Measurements from ENCODE around the gene GLYAT.
"Not testable (repeated sequence)": the region's sequence is repeated elsewhere in the genome, so short reads cannot be mapped to it uniquely, and the experiment has no call there.

The GLYAT gene

DNA sequence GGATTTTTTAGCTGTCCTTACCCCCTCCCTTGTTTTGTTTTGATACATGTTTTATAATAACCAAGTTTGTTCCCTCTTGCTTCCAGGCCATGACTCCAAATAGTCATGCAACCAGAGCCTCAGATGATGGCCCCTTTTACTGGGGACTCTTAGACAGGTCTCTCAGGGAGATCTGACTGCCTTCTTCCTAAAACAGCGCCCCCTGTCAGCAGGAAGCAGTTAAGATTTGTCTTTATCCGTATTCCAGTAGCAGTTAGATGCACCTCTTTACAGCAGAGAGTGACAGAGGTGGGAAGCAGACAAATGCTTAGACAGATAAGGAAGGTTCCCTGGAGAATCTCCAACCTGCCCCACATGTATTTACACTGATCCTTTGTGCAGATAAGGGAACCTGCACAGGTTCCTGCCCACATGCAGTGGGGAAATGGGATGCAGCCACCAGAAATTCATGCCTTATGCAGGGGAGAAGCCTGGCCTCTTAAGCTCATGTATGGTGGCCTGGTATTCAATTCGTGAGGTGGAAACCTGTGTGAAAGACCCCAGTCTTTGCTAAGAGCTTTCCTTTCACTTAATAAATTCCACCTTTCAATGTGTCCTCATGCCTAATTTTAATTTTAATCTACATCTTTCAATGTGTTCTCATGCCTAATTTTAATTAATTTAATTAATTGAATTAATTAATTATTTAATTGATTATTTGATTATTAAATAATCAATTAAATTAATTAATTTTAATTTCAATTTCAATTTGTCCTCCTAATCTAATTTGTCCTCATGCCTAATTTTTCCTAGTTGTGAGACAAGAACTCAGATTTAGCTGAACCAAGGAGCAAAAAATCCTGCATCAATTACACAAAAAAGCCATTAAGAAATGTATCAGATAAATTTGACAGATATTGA, 11.5 kb upstream of the GLYAT start:
- DNase-seq: no peak

DNA sequence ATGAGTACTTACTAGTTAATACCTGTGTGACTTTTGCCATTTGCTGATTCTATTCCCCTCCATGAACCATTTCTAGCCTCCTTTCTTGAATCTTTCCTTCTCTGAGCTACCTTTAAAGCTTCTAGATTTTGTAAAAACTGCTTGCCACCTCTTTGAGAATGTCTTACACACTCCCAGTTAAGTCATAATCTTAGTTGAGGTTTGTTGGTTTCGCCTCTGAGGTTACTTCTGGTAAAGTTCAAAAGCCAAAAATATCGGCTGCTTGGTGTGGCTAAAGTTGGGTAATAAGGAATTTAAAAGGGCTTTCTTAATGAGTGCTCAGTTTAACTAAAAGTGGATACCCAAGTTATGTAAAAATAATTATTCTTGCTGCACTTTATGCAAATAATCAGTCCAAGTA, 10.4 kb upstream of the GLYAT start:
- no peak for DNase-seq

DNA sequence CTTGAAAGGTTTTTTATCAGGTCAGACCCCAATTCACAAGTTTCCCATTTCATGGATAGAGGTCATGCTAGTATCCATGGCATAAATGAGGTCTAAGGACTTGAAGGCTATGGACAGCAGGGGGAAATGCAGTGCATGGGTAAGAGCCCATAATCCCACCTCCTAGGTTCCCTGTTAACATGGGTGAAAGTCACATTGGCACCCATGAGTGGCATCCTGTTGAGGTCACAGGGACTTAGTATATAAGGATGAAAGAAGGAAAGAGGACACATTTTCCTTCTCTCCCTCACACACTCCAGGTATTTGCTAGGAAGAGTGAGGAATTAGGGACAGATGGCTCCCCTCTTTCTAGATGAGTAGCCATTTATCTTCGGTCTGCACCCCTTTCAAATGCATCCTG, 9.4 kb upstream of the GLYAT start:
- DNase-seq: no peak

DNA sequence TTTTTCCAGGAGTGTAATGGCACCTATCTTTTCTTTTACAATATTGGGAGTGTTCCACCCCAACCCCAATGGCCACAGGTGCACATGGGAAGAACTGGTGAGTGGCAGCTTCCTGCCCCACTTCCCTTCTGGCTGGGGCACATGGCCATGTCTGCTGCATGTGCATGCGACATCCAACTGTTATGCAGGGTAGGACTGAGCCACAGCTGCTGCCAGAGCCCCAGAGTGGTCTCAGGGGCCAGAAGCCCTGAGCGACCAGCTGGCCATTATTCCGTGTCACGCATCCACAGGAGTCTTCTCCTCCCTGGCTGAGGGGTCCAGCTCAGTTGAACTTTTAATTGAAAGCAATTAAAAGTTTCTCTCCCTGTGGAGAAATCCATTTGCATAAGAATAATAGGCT, 8.7 kb upstream of the GLYAT start:
- DNase-seq: no peak

DNA sequence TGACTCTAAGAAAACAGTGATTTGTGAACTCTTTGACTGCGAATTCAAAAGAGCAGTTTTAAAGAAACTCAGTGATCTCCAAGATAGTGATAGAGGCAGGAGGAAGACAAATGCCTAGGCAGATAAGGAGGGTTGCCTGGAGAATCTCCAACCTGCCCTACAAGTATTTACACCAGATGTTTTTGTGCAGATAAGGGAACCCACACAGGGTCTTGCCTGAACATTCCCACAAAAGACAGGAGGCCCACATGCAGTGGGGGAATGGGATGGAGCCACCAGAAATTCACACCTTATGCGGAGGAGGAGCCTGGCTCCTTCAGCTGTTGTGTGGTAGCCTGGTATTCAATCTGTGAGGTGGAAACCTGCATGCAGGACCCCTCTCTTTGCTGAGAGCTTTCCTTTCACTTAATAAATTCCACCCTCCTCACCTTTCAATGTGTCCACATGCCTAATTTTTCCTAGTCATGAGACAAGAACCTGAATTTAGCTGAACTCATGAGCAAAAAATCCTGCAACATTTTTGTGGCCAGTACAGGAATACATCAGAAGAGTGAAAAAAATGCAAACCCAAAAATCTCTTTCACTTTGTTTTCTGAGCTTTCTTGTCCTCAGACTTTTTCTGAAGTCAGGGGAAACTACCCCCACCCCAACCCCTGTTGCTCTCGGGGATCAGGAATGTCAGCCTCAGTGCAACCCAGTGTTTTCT, 8.1 kb upstream of the GLYAT start:
- no peak for DNase-seq

DNA sequence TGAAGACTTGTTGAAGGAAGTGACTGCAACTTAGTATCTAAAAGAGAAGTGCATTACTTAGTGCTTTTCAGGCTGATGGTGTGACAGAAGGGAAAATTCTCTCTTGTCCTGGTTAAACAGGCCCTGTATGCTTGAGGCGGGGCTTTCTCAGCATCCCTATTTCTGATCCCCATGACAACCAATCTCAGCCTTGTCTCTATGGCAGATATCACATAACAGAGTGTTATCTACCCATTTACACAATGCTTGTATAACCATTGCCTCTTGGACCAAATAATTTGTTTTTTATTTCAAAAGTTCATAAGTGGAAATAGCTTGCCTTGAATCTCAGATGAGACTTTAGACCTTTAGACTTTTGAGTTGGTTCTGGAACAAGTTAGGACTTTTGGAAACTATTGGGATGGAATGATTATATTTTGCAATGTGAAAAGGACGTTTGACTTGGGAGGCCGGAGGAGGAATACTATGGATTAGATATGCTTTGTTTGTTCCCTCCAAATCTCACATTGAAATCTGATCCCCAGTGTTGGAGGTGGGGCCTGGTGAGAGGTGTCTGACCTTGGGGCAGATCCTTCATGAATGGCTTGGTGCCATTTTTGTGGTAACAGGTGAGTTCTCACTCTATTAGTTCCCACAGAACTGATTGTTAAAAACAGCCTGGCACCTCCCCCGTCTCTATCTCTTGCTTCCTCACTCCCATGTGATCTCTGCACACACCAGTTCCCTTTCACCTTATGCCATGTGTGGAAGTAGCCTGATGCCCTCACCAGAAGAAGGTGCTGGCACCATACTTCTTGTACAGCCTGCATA, 3.1 kb upstream of the GLYAT start:
- no peak for DNase-seq

DNA sequence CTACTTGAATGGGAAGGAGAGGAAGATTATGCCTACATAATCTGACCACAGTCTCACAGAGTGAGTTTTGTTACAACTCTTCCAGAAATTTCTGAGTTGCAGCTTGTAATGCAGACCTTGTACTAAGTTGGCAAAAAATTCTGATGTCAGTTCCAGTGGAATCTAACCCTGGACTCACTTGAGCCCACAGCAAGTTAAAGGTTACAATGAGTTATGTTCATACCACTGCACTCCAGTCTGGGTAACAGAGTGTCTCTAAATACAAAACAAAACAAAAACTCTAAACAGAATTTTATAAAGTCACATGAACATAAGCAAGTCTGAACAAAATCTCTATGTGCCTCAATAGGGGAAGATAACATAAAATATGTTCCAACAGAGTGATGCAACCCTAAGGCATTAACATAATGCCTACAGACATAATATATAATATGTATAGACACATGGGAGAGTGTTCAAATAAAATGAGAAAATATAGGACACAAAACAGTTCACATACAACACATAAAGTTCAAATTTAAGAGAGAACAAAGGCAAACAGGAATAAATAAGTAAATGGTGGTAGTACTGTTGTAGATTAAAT, 1.1 kb downstream of the GLYAT start:
- no peak for DNase-seq

DNA sequence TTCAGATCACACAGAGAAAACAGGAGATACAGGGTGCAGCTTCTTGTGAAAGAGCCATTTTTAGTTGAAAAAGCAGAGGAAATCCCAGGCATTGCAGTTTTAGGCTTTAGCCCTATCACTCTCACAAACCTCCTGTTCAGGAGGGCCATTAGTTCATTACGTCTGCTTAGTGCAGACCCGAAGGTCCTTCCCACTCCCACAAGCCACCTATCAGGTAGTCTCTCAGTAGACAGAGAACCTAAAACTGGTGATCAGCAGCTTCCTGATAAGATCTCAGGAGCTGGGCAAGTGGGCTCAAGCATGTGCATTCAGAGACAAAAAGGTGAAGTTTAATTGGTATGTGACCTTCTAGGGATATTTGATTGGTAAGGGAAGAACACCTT, 4.3 kb downstream of the GLYAT start:
- DNase-seq: no peak

DNA sequence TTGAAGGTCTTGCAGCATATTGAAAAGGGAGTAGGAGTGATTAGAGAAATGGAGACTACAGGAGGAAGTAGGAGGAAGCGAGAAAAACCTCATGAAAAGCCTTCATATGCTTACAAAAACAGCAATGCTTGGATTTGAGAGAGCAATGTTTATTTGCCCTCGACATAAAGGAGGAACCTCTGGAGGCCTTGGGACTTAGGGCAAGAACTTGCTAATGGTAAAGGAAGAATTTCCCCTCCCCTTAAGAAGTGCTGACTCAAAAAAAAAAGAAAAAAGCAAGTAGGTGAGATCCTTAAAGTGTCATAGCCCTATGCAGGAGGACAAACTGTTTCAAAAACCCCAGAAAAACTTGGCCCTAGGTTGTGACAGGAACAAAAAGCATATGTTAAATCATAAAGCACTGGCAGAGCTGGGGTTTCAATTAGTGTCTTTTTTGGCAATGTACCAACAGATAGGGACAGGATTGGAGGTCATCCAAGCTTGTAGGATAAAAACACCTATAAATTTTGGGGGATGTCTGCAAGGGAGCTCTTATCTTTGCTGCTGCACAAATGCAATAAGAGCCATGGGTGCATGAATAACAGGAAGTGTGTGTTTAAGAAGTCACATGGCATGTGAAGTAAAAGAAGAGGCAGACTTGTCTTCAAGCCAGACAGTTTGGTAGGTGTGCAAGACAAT, 4.9 kb downstream of the GLYAT start:
- DNase-seq: peak in 1 of 2 donors; percentile 51

DNA sequence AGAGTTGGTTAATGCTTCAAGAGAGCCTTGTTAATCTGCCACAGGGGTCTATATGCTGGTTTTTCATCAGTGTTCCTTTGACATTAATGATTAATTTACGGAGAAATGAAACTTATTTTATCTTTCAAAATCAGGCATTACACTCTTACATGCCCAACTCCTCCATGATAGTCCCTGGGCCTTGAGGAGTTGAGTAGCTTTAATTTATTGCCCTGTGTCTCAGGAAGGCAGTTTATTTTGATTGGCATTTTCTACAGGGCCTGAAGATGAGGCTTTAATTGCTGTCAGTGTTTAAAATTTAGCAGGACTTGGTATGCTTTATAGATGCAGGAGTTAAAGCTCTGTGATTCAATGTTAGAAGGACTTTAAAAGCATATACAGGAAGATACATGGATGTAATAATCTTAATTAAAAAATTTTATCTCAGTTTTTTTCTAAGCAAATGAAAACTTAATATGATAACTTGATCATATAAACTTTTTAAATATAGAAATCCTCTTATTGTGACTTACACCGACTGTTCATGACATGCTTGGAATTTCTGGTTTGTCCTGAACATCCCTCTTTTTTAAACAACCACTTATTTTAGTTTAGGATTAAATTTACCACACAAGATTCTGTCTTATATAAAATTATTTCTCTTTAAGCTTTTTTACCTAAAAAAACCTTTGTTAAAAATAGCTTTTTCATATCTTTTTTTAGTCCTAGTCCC, 12.2 kb downstream of the GLYAT start:
- DNase-seq: no peak

DNA sequence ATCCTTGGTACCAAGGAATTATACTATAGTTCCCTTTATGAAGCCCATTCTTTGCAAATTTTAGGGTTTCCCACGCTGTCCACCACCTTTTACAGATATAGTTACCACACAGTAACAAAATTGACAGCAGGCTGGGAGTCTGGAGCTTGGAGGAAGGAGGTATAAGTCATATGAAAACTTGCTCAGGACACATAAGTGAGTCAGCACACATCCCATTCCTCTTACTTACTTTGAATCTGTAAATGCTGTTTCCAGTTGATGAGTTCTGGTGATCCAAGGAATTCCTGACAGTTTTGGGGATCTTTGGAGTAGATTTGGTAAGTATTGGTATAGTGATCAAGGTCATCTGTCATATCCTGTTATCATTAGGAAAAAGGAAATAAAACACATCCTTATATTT, 19.2 kb downstream of the GLYAT start:
- DNase-seq: no peak

DNA sequence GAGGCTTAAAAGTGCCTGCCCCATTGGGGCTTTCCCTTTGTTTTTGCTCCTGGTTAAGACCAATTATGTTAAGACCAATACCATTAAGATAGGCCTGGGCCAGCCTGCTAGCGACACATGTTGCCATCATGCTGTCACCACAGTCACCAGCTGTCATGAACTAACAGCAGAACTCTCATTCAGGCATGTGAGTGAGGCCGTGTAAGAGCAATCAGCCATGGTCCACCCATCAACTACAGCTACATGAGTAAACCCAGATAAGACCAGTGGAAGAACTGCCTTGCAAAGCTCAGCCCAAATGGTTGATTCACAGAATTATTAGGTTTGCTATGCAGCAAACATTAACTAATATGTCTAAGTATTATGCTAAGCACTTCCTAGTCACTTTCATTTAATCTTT, 19.9 kb downstream of the GLYAT start:
- no peak for DNase-seq

DNA sequence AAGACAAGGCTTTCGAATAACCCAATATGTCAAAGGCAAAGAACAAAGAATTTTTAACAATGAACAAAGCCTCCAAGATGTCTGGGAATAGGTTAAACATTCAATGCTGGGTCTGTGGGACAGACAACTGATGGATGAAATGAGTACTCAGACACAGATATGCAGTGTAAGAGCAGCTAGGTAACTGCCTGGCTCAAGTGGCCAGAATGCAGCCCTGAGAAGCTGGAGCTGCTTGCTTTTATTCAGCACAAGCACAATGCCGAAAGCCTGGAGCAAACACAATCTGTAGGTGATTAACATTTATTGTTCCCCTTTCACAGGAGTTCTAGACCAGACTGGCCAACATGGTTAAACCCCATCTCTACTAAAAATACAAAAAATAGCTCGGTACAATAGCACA, 24.0 kb downstream of the GLYAT start:
- no peak for DNase-seq

DNA sequence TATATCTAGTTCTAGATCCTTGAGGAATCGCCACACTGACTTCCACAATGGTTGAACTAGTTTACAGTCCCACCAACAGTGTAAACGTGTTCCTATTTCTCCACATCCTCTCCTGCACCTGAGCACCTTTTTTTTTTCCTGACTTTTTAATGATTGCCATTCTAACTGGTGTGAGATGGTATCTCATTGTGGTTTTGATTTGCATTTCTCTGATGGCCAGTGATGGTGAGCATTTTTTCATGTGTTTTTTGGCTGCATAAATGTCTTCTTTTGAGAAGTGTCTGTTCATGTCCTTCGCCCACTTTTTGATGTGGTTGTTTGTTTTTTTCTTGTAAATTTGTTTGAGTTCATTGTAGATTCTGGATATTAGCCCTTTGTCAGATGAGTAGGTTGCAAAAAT, 34.9 kb downstream of the GLYAT start:
- not testable (repeated sequence) for DNase-seq

DNA sequence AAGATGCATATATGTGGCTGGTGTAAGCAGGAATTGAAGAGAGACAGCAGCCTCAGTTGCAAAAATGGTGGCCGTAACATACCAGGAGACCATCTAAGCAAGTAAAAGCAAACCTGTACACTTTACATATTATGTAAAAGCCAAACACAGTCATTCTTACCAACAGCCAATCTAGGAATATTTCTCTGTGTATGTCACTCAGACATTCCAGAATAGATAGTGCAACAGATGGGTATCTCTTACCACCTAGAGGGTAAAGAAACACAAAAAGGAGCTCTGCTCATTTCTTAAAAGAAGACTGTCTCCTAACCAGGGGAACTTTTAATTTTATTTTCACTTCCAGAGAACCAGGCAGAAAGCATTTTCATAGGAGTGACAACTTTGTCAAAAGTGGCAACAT, 38.7 kb downstream of the GLYAT start:
- no peak for DNase-seq

DNA sequence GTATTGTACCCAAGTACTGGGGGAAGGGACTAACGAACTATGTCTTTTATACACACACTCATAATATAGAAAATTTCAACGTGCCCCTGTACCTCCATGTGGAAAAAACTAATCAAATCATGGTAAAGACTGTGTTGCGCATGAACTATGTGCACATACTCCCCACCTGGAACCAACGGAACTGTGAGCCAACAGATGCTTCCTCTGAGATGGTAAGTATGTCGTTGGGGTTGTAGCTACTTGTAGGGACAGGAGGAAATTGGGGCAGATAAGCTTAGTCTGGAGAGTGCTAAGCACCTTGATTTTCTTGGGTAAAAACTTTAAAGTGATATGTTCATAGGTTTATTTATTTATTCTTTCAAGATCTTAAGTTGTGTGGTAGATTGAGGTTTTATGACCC, 40.1 kb downstream of the GLYAT start:
- DNase-seq: peak in 1 of 2 donors; percentile 87

DNA sequence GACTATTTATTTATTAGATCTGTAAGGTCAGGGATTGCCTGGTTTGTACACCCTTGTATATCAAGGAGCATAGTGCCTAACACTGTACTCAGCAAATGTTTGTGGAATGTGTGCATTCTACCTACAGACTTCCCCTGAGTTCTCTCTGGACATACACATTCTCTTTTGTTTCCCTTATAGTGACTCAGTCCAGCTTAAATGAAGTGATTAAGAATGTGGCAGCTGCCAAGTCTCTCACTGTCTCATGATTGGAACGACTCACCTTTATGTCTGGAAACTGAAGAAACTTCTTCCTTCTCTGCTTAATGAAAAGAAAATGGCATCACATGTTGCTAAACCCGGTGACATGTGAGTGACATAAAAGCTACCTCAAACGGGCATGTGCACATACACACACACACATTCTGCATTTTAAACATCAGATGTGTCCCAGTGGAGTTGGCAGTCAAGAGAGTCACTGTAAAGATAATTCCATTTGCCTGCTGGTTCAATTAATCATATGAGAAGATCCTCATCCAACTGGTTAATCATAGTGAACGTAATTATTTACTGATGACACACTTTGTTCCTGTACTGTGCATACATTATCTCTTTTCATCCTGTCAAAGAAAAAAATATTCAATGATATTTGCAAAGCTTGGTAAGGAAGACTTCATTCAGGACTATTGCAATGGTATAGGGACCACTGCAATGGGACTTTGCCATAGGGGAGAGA, 42.8 kb downstream of the GLYAT start:
- DNase-seq: peak in 1 of 2 donors; percentile 55

DNA sequence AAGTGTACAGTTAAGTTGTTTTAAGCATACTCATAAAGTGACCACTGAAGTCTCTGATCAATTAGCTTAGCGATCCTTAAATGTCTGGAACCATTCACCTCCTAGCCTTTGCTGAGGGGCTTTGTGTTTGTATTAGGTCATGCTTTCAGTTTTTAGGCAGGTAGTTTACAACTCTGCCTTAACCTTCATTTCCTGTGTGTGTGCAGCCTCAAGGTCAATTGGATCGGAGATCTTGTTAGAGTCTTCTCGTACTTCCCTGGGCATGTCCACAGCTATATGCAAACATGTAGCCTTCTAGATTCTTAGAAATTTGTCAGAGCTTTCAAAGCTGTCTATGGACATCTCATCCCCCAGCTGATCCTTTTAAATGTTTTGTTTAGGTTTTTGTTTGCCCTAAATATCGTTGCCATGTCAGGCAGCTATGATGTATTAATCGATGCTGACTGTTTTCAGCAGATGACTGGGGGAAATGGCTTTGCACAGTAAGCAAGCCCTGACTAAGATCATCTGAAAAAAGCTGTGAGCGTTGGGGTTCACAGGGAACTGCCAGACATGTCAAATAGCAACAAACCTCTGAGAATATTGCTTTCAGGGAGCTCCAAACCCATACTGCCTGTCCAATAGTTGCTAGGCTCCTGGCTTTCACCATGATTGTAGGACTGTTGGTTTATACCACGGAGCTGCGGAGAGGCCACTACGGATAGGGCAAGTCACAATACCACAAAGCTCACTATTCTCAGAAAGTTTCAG, 45.6 kb downstream of the GLYAT start:
- DNase-seq: no peak

DNA sequence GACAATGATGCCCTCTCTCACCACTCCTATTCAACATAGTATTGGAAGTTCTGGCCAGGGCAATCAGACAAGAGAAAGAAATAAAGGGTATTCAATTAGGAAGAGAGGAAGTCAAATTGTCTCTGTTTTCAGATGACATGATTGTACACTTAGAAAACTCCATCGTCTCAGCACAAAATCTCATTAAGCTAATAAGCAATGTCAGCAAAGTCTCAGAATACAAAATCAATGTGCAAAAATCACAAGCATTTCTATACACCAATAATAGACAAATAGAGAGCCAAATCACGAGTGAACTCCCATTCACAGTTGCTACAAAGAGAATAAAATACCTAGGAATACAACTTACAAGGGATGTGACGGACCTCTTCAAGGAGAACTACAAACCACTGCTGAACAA, 49.1 kb downstream of the GLYAT start:
- DNase-seq: not testable (repeated sequence)

DNA sequence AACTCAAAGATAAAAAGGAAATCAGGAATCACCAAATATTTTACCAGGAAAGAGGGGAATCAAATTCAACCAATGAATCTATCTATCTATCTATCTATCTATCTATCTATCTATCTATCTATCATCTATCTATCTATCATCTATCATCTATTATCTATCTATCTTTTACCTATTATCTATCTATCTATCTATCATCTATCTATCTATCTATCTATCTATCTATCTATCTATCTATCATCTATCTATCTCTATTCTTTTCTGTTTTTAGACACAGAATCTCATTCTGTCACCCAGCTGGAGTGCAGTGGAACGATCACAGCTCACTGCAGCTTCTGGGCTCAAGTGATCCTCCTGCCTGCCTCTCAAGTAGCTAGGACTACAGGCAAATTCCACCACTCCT, 54.2 kb downstream of the GLYAT start:
- DNase-seq: not testable (repeated sequence)

All from bone marrow (tissue), 2 donors.